ENCODE results near the gene LRRC43.

DNA sequence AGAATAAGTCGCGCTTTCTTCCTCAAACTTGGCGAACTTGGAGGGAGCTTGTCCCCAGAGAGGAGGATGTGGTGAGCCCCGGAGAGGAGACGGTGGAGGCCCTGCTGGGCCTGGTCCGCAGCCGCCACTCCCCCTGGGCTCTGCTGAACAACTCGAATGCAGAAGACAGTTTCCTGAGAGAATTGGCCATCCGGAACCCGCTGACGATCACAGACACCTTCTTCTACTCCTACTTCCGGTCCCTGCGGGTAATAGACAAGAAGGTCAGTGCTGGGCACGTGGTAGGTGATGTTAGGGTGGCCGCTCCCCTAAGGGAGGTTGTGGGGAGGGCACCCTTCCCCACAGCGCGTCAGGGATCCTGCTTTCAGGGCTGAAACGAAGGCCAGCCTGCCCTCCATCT lies 1.6 kb downstream of the LRRC43 start:
- TF ChIP-seq, protein P1, sequence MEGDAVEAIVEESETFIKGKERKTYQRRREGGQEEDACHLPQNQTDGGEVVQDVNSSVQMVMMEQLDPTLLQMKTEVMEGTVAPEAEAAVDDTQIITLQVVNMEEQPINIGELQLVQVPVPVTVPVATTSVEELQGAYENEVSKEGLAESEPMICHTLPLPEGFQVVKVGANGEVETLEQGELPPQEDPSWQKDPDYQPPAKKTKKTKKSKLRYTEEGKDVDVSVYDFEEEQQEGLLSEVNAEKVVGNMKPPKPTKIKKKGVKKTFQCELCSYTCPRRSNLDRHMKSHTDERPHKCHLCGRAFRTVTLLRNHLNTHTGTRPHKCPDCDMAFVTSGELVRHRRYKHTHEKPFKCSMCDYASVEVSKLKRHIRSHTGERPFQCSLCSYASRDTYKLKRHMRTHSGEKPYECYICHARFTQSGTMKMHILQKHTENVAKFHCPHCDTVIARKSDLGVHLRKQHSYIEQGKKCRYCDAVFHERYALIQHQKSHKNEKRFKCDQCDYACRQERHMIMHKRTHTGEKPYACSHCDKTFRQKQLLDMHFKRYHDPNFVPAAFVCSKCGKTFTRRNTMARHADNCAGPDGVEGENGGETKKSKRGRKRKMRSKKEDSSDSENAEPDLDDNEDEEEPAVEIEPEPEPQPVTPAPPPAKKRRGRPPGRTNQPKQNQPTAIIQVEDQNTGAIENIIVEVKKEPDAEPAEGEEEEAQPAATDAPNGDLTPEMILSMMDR (IDR thresholded peaks at IDR 0.05; ENCODE audit: low read depth, low read length, missing input control), result no peak
- TF ChIP-seq FOXA1 (IDR thresholded peaks at IDR 0.05), result no peak
- no peak for TF ChIP-seq GABPA (IDR thresholded peaks at IDR 0.05 in 1 of 2, conservative IDR thresholded peaks at IDR 0.05 in 1 of 2)
- TF ChIP-seq YY1 (IDR thresholded peaks at IDR 0.05), result no peak
- no peak for TF ChIP-seq TAF1 (conservative IDR thresholded peaks at IDR 0.05)
